ENCODE results near the gene JPH2. TPM values are rescaled to one million over a fixed set of nuclear protein-coding genes. Genes with fewer than 3 reads are reported as not detected.

The JPH2 gene
- total RNA-seq, 6 experiments from 2014 or later: 0.09 to 0.31 (median 0.10) TPM; not detected in 1

DNA sequence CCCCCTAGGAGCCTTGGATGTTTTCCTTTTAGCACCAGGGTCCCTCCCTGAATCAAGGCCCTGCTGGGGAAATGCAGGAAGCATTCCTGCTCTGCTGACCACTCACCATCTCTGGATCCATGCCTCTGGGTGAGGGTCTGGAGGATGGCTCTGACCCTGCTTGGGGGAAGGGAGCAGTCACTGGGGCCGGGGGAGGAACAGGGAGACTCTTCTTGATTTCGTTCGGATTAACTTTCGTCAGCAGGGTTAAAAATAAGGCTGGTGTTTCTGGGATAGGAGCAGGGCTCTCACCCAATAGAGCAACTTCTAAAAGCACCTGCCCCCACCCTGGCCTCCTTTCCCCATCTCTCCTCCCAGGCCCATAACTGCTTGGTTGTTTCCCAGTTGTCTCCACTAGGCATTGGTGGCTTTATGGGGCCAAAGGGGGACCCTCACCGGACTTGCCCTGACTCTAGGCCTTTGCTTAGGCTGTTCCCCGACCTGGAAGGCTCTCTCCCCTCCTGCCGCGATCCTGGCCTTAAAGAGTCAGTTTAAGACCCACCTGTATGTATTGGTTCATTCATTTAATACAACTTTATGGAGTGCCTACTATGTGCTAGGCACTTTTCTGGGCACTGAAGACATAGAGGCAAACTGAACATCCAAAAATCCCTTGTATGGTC, 63.0 kb downstream of the JPH2 start:
- ATAC-seq (no peak), DNase-seq (no peak)
- 67% methylated on average over 1 of the region's 8 CpGs for WGBS (ENCODE audit: insufficient coverage, low coverage, low lambda C conversion rate, missing lambda C conversion rate)
- TF ChIP-seq, protein P1, sequence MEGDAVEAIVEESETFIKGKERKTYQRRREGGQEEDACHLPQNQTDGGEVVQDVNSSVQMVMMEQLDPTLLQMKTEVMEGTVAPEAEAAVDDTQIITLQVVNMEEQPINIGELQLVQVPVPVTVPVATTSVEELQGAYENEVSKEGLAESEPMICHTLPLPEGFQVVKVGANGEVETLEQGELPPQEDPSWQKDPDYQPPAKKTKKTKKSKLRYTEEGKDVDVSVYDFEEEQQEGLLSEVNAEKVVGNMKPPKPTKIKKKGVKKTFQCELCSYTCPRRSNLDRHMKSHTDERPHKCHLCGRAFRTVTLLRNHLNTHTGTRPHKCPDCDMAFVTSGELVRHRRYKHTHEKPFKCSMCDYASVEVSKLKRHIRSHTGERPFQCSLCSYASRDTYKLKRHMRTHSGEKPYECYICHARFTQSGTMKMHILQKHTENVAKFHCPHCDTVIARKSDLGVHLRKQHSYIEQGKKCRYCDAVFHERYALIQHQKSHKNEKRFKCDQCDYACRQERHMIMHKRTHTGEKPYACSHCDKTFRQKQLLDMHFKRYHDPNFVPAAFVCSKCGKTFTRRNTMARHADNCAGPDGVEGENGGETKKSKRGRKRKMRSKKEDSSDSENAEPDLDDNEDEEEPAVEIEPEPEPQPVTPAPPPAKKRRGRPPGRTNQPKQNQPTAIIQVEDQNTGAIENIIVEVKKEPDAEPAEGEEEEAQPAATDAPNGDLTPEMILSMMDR (IDR thresholded peaks at IDR 0.05): no peak
- no peak for TF ChIP-seq POLR2A (IDR thresholded peaks at IDR 0.05)
- H3K36me3 ChIP-seq: no peaks in the 10 kb centered on the region
- H3K27me3 ChIP-seq: no peaks in the 10 kb centered on the region
- H3K4me1 ChIP-seq: no peaks in the 10 kb centered on the region
- no peak overlapping the region for H3K27ac ChIP-seq
- H3K9me3 ChIP-seq: no peaks in the 10 kb centered on the region
- no peak overlapping the region for H3K4me3 ChIP-seq
- intact Hi-C loops (cut with DNase I): no loop called here

DNA sequence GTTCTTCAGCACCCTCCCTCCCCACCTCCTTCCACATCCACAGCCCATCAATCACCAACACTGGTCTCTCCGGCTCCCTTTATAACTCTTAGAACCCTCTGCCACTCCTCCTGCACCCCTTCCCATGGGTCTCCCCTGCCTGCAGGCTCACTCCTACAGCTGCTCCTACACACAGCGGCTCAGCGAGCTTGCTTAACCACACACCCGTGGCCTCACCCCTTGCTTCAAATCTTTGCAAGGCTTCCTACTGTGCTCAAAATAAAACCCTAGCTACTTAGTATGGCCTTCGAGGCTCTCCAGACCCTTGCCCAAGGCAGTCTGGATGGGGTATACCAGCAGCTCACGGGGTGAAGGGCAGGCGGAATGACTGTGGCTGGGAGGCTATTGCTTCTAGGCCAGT, 63.7 kb downstream of the JPH2 start:
- no peak for ATAC-seq

DNA sequence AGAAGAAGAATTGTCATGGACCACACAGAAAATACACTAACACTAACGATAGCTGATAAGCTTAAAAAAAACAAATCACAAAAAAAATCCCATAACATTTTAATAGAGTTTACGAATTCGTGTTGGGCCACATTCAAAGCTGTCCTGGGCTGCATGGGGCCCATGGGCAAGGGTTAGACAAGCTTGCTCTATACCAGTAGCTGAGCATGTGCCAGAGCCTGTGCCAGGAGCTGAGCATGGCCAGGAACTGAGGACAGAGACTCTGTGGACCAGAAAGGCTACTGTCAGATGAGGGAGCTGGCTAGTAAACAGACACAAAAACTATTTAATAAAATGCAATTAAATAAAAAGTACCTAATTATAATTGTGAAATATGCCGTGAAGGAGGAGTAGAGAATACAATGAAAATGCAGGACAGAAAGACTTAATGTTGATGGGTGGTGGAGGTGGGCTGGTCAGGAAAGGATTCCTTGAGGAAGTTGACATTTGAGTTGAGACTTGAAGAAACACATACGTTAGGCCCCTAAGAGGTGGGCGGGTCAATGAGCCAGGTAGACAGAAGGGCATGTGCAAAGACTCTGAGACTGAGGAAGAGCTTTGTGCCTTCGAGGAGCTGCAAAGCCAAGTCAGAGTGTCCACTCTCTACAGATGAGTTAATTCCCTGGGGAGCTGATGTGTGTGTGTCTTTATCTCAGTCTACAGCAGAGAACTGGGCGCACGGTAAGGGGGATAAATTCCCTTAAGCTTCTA, 66.1 kb downstream of the JPH2 start:
- Histone ChIP-seq H3K27me3 (peaks cover 0 to 5% of the 10 kb centered on the region in 2 donors), H3K27ac (no peak overlapping the region), H3K9me3 (no peaks in the 10 kb centered on the region), H3K4me1 (no peaks in the 10 kb centered on the region), H3K36me3 (no peaks in the 10 kb centered on the region), H3K4me3 (no peak overlapping the region)
- ATAC-seq: no peak
- TF ChIP-seq, protein P1 (IDR thresholded peaks at IDR 0.05): no peak
- no peak for TF ChIP-seq POLR2A (IDR thresholded peaks at IDR 0.05)
- peak in 1 of 3 donors; percentile 24 for DNase-seq
- 47% methylated on average over 7 of the region's 9 CpGs for WGBS (ENCODE audit: insufficient coverage, low coverage, low lambda C conversion rate, missing lambda C conversion rate)
- intact Hi-C loops (cut with DNase I): no loop called here

More for the DNA sequence above, 63.7 kb downstream of the JPH2 start:
- no peak overlapping the region for H3K27ac ChIP-seq
- H3K9me3 ChIP-seq: no peaks in the 10 kb centered on the region
- DNase-seq: no peak
- no peaks in the 10 kb centered on the region for H3K27me3 ChIP-seq
- intact Hi-C loops (cut with DNase I): no loop called here
- no peak for TF ChIP-seq POLR2A (IDR thresholded peaks at IDR 0.05)
- TF ChIP-seq, protein P1 (IDR thresholded peaks at IDR 0.05): no peak
- 51% methylated on average over 5 of the region's 7 CpGs for WGBS (ENCODE audit: insufficient coverage, low coverage, low lambda C conversion rate, missing lambda C conversion rate)
- no peak overlapping the region for H3K4me3 ChIP-seq
- H3K36me3 ChIP-seq: no peaks in the 10 kb centered on the region
- no peaks in the 10 kb centered on the region for H3K4me1 ChIP-seq

DNA sequence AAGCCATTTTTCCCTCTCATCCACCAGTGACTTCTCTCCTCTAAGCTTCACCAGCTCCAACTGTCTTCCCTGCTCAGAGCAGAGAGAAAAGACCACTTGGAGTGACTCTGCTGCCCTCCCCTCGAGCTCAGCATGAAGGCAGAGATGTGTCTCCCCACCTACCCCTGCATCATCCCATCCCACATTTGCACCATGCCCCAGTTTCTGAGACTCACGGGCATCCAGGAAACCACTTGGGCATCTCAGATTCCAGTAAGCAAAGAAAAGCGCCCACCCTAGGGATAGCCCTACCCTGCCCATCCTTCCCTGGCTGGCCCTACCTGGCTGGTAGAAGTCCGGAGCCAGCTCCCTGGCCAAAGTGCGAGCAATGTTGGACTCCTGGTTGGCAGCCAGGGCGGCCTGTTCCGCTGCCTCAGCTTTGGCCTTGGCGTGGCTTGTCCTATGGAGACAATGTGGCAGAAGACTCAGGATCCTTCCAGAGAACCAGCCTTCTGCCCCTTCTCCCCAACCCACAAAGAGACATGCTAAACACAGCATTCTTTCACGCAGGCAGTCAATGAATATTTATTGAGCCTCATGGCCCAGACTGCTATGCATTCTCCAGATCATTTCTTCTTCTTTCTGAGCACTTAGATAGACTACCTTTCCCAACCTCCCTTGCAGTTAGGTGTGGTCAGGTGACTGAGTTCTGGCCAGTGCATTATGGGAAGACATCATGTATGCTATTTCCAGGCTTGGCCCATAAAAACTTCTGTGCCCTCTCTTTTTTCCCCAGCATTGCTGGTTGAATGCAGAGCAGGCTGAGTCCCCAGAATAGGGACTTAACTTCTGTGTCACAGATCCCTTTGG, 68.6 kb downstream of the JPH2 start:
- intact Hi-C loops (cut with DNase I): loop anchor here in 1 of 2 donors (5.0 kb wide), 1 partner anchor 69 kb away; the partner anchor contains the start of gene JPH2
- no peaks in the 10 kb centered on the region for H3K36me3 ChIP-seq
- no peaks in the 10 kb centered on the region for H3K4me1 ChIP-seq
- no peak overlapping the region for H3K27ac ChIP-seq
- 70% methylated on average over 1 of the region's 9 CpGs for WGBS (ENCODE audit: insufficient coverage, low coverage, low lambda C conversion rate, missing lambda C conversion rate)
- H3K27me3 ChIP-seq: peaks cover 0 to 8% of the 10 kb centered on the region in 2 donors
- peak; percentile 12 to 76 (median 32) for ATAC-seq
- DNase-seq: peak in 1 of 3 donors; percentile 65
- no peak for TF ChIP-seq POLR2A (IDR thresholded peaks at IDR 0.05)
- TF ChIP-seq, protein P1 (IDR thresholded peaks at IDR 0.05): no peak
- no peaks in the 10 kb centered on the region for H3K9me3 ChIP-seq
- H3K4me3 ChIP-seq: no peak overlapping the region
